Common myeloid progenitor, CD34-positive (primary cell): ENCODE measurements around the gene SEC61A1.
A peak's percentile ranks its signal among the peaks of the same experiment; 100 is the strongest.

ENCODE experiments used
- CTCF ChIA-PET: fragments of 350-600 bp; sonication (Branson Sonifier 250); formaldehyde crosslinking; loops from one replicate; lab custom pipeline; 2021; ENCODE audit warnings: antibody characterized with exemption; lab: Charles Lee
- POLR2A ChIA-PET: fragments of 350-600 bp; sonication (Branson Sonifier 250); formaldehyde crosslinking; loops from one replicate; lab custom pipeline; 2021; ENCODE audit warnings: antibody characterized with exemption; lab: Charles Lee
- DNase-seq, 3 donors: peaks; one replicate each; pipeline versions ENCODE4 v3.0.0 to v3.0.0-alpha.2; 2013
- H3K27ac ChIP-seq, 2 experiments: 1 replicate in 1 of 2; 2 replicates in 1 of 2; pipeline ENCODE4 v1.7.0; 2013; ENCODE audit warnings: inconsistent platforms in 2 of 2, low read length in 2 of 2, mild to moderate bottlenecking in 2 of 2, low read depth in 1 of 2, moderate library complexity in 1 of 2; ENCODE audit not compliant: severe bottlenecking in 2 of 2, insufficient read depth in 1 of 2, poor library complexity in 1 of 2
- H3K27me3 ChIP-seq, 5 experiments: replicated peaks in 2 of 5; 1 replicate in 3 of 5; 2 replicates in 2 of 5; pipeline versions ENCODE4 v1.6.1 to v1.7.0; 2013; ENCODE audit warnings: low read length in 4 of 5, mild to moderate bottlenecking in 2 of 5, moderate library complexity in 2 of 5, inconsistent platforms in 1 of 5; ENCODE audit not compliant: insufficient read depth in 5 of 5, control insufficient read depth in 4 of 5
- H3K36me3 ChIP-seq, 4 experiments: 1 replicate in 2 of 4; 2 replicates in 2 of 4; pipeline versions ENCODE4 v1.6.1 to v1.7.0; 2013; ENCODE audit warnings: low read length in 3 of 4, control low read depth in 1 of 4, mild to moderate bottlenecking in 1 of 4; ENCODE audit not compliant: control insufficient read depth in 4 of 4, insufficient read depth in 4 of 4
- H3K4me1 ChIP-seq, 4 experiments: 1 replicate in 3 of 4; 2 replicates in 1 of 4; pipeline versions ENCODE4 v1.6.1 to v1.7.1; 2013; ENCODE audit warnings: low read length in 3 of 4, mild to moderate bottlenecking in 3 of 4, control low read depth in 1 of 4, inconsistent platforms in 1 of 4, moderate library complexity in 1 of 4; ENCODE audit not compliant: control insufficient read depth in 4 of 4, insufficient read depth in 4 of 4; ENCODE audit errors: control extremely low read depth in 1 of 4
- H3K4me3 ChIP-seq, 7 experiments: 1 replicate in 4 of 7; 2 replicates in 3 of 7; pipeline versions ENCODE4 v1.5.1 to v1.7.0; 2013; ENCODE audit warnings: mild to moderate bottlenecking in 7 of 7, low read length in 6 of 7, moderate library complexity in 6 of 7, inconsistent platforms in 2 of 7, low read depth in 2 of 7, control low read depth in 1 of 7; ENCODE audit not compliant: insufficient read depth in 4 of 7, control insufficient read depth in 1 of 7; ENCODE audit errors: extremely low read depth in 1 of 7
- H3K9me3 ChIP-seq, 5 experiments: 1 replicate in 4 of 5; 2 replicates in 1 of 5; pipeline versions ENCODE4 v1.6.1 to v1.7.1; 2013; ENCODE audit warnings: low read length in 4 of 5, mild to moderate bottlenecking in 2 of 5, inconsistent platforms in 1 of 5, low read depth in 1 of 5, moderate library complexity in 1 of 5; ENCODE audit not compliant: control insufficient read depth in 4 of 5, insufficient read depth in 2 of 5; ENCODE audit errors: control extremely low read depth in 1 of 5
- WGBS: methylation state at CpG from one replicate; pipeline ENCODE4 v1.1.5; 2013; ENCODE audit not compliant: insufficient coverage; 5-methylcytosine and 5-hydroxymethylcytosine counted together

Gene SEC61A1

DNA sequence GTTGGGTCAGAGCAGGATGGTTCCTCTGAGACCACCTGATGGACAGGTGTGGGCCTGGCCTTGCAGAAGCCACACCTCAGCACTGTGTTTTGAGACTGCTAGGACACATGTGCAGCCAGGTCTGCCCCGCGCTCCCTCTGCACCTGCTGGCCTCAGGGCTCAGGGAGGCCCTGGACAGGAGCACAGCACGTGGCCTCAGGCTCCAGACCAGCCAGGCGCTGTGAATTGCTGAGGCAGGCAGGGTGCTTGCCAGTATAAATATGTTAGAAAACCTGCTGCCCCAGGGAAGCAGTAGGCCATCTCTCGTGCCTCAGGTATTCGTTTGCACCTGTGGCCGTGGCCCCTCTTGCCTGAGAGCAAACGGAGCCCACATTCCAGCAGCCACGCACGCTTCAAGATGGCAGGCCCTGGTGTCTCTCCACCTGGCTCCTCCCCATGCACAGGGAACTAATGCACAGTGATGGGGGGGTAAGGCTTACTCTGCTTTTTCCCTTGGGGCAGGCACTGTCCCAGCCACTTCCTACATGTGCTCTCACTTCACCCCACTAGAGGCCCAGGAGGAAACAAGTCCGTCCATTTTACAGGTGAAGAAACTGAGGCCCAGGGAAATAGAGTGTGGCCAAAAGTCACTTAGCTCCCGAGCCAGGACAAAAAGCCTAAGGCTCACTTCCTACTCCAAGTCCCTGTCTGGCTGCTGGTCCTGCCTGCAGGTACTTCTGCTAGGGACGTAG, 20.4 kb downstream of the SEC61A1 start:
- CTCF ChIA-PET: interaction anchor here (1.5 to 2.0 kb wide), 2 partner anchors 17 to 61 kb away, joined by 5 to 6 read pairs; no protein-coding TSS in a partner anchor
- DNase-seq: no peak
- no peaks in the 10 kb centered on the region for H3K9me3 ChIP-seq
- POLR2A ChIA-PET: interaction anchor here (0.6 kb wide), 1 partner anchor 412 kb away, joined by 3 read pairs; no protein-coding TSS in a partner anchor
- H3K27me3 ChIP-seq: peaks cover 0 to 9% (median 0%) of the 10 kb centered on the region in 5 experiments
- H3K4me3 ChIP-seq: no peak overlapping the region
- H3K4me1 ChIP-seq: peaks cover 0 to 24% (median 22%) of the 10 kb centered on the region in 4 experiments
- WGBS: 100% methylated on average over 7 of the region's 13 CpGs
- peaks cover 13 to 63% (median 47%) of the 10 kb centered on the region in 4 experiments for H3K36me3 ChIP-seq
- no peak overlapping the region for H3K27ac ChIP-seq

DNA sequence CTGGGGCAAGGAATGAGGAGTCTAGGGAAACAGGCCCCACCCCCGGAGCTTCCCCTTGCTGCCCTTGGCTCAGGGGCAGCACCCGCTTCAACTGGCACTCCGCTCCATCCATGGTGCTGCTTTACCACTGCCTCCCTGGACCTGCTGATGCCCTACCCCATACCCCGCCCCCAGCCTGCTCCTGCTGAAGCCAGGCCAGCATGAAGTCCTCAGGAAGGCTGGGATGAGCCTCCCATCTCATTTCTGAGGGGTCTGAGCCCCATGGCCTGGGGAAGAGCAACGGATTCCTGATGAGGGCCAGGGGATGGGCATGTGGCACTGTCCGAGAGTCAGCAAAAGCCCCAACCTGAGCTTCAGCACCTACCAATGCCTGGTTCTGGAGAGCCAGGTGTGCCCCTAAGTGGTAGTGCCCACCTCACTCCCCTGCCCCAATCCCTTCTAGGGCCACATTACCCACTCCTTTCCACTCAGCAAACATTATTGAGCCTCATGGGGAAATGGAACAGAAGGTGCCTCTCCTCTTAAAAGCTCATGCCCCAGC, 21.0 kb downstream of the SEC61A1 start:
- POLR2A ChIA-PET: interaction anchor here (0.6 kb wide), 2 partner anchors 25 to 411 kb away, joined by 3 read pairs; no protein-coding TSS in a partner anchor
- H3K27ac ChIP-seq: no peak overlapping the region
- peaks cover 11 to 58% (median 40%) of the 10 kb centered on the region in 4 experiments for H3K36me3 ChIP-seq

DNA sequence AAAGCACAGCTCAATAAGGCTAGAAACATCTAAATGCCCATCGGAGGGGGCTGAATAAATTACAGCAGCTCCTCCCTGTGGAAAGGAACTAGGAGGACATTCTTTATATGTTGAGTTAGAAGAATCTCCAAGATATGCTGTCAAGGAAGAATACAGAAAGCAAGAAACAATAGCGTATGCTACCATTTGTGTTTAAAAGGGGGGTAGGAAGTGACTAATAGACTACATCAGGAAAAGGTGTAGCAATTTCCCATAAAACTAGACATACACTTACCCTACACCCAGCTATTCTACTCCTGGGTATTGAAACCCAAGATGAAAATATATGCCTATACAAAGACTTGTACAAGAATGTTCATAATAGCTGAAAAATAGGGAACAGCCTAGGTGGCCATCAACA, 21.6 kb downstream of the SEC61A1 start:
- peaks cover 0 to 9% (median 0%) of the 10 kb centered on the region in 5 experiments for H3K27me3 ChIP-seq
- ChIA-PET CTCF (interaction anchor here (0.9 to 2.0 kb wide), 6 partner anchors 9 to 59 kb away, joined by 3 to 7 read pairs (median 5); no protein-coding TSS in a partner anchor), POLR2A (interaction anchor here (0.6 kb wide), 1 partner anchor 25 kb away, joined by 3 read pairs; no protein-coding TSS in a partner anchor)
- no peaks in the 10 kb centered on the region for H3K9me3 ChIP-seq
- no peak overlapping the region for H3K27ac ChIP-seq
- no peak overlapping the region for H3K4me3 ChIP-seq
- H3K4me1 ChIP-seq: peaks cover 0 to 32% (median 25%) of the 10 kb centered on the region in 4 experiments
- H3K36me3 ChIP-seq: peaks cover 11 to 55% (median 37%) of the 10 kb centered on the region in 4 experiments
- 100% methylated on average over 1 of the region's 2 CpGs for WGBS
- DNase-seq: no peak

More for the DNA sequence above, 21.0 kb downstream of the SEC61A1 start:
- H3K4me1 ChIP-seq: peaks cover 0 to 31% (median 25%) of the 10 kb centered on the region in 4 experiments
- CTCF ChIA-PET: interaction anchor here (1.1 to 2.0 kb wide), 4 partner anchors 8 to 60 kb away, joined by 3 to 7 read pairs (median 6); no protein-coding TSS in a partner anchor
- H3K27me3 ChIP-seq: peaks cover 0 to 9% (median 0%) of the 10 kb centered on the region in 5 experiments
- WGBS: 91% methylated on average over 4 of the region's 6 CpGs
- H3K4me3 ChIP-seq: no peak overlapping the region
- H3K9me3 ChIP-seq: no peaks in the 10 kb centered on the region
- DNase-seq: no peak

DNA sequence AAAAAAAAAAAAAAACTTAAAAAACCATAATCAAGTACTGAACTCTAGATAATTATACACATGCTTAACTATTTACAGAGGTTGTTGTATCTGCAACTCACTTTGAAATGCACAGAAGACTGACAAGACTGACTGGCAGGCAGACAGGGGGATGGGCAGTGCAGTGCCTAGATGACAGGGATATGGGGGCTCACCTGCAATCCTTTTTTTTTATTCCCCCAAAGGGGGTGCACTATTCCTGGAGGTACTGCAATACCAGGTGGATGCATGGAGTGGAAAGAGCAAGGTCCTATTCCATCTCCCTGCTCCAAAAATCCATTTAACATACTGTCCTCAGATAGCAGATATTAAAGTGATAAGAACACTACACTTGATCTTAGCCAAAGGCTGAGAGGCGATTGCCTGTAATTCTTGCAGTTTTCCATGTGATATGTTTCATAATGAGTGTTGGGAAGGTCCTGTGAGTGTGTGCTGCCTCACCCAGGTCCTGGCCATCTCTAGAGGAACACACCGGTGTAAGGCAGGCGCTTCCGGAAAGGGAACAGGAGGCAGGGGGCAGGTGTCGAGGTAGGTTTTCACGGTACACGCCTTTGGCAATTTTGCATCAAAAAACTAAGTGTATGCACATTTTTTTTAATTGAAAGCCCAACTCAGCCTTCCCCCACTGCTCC, 22.7 kb downstream of the SEC61A1 start:
- DNase-seq: no peak
- no peaks in the 10 kb centered on the region for H3K9me3 ChIP-seq
- H3K4me3 ChIP-seq: peak overlapping the region in 5 of 7 experiments; percentile 49 to 81 (median 67)
- 9% methylated on average over 7 of the region's 7 CpGs for WGBS
- H3K27me3 ChIP-seq: peaks cover 0 to 9% (median 0%) of the 10 kb centered on the region in 5 experiments
- peaks cover 8 to 55% (median 39%) of the 10 kb centered on the region in 4 experiments for H3K36me3 ChIP-seq
- POLR2A ChIA-PET: no interaction called here
- peaks cover 0 to 32% (median 25%) of the 10 kb centered on the region in 4 experiments for H3K4me1 ChIP-seq
- CTCF ChIA-PET: interaction anchor here (1.0 to 2.1 kb wide), 4 partner anchors 10 to 18 kb away, joined by 3 to 10 read pairs (median 6); no protein-coding TSS in a partner anchor
- H3K27ac ChIP-seq: no peak overlapping the region

DNA sequence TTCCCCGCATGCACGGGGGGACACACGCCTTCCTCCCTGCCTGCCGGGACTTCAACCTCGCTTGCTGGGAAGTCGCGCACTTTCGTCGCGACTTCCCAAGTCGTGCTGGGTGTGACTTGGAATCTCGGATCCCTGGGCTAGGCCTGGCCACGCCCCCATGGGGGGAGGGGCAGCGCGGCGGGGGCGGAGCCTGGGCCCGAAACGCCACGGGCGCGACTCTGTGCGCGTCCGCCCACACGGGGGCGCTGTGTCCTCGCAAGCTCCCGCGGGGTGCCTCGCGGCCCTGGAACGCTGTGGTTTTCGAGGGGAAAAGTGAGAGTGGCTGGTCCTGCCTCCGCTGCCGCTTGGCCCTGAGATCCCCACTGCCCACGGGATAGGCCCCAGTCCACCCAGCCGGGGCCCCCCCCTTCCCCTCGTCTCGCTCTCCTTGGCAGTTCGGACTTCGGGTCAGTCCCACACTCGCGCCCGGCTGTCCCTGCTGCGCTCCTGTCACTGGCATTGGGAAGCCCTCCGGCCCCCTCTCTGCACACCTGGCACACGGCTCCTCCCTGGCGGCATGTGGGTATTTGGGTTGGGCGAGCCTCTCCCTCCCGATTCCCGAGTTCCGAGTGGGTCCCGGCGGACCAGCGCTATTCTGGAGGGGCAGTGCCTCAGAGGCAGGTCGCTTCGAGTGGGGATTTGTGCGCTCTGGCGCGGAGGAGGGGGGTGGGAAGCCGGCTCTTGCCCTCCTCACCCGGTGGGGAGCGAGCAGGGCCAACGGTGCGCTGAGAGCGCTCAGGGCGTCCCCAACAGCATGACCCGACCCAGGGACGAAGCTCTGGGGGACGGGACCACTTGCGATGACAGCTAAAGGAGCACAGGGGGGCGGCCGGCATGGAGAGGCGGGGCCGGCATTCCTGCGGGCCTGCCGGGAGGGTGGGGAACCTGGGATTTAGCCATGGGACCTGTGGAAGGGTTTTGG, 23.6 kb downstream of the SEC61A1 start:
- peaks cover under 1 to 55% (median 36%) of the 10 kb centered on the region in 4 experiments for H3K36me3 ChIP-seq
- peak; percentile 80 to 88 (median 86) for DNase-seq
- H3K4me3 ChIP-seq: peak overlapping the region in 6 of 7 experiments; percentile 3 to 81 (median 61)
- no peaks in the 10 kb centered on the region for H3K9me3 ChIP-seq
- H3K27me3 ChIP-seq: peaks cover 0 to 9% (median 0%) of the 10 kb centered on the region in 5 experiments
- CTCF ChIA-PET: interaction anchor here (0.9 to 2.1 kb wide), 5 partner anchors 10 to 58 kb away, joined by 3 to 10 read pairs (median 4); no protein-coding TSS in a partner anchor
- peaks cover 0 to 32% (median 25%) of the 10 kb centered on the region in 4 experiments for H3K4me1 ChIP-seq
- POLR2A ChIA-PET: interaction anchor here (0.6 kb wide), 1 partner anchor 34 kb away, joined by 4 read pairs; no protein-coding TSS in a partner anchor
- peak overlapping the region in 1 of 2 experiments; percentile 25 for H3K27ac ChIP-seq
- WGBS: under 1% methylated on average over 60 of the region's 78 CpGs
